Stimulated activated CD8-positive, alpha-beta memory T cell treated with anti-CD3 and anti-CD28 coated beads, Interleukin-15, amount 100 ng/mL, for 48 hours (primary cell): ENCODE measurements around the gene IL10.
"Not testable (repeated sequence)": the region's sequence is repeated elsewhere in the genome, so short reads cannot be mapped to it uniquely, and the experiment has no call there.

Experiments used
- DNase-seq, 2 donors: peaks; one replicate each; pipeline ENCODE4 v3.0.0-alpha.2; 2020; ENCODE audit warnings: low read depth in 2 of 2

Gene IL10

GRCh38 chr1:206793620-206794019 is 21.3 kb upstream of the IL10 start:
- DNase-seq, result no peak

DNA sequence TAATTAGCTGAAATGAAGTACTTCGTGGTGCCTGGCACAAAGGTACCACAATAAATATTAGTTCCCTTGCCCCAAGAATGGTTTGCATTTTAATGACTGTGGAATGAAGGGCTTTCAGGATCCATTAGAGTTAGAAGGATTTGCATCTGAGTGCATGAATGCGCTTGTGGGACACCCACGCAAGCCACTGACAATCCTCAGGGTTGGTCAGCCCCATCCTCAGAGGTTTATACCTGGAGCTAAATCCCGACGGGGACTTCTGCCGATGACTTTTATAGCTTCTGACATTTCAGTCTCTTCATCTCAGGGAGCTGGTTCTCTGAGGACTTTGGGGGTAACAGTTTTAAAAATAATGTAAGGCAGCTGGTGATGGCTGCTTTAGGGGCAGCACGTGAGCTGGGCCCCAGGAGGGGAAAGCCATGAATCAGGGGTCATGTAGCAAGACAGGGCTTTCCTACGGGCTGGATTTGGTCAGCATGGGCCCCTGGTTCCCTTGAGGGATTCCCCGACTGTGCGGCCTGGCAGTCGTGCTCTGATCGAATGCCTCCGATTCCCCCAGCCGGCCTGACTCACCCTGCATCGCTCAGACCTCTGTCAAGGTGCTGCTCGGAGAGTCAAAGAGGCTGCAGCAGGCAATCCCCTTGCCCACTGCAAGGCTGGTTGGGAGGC is 20.8 kb upstream of the IL10 start:
- DNase-seq, result peak; percentile 50 to 59

- no peak for DNase-seq
Measured at GRCh38 chr1:206790502-206791250, 18.4 kb upstream of the IL10 start.

- DNase-seq, result no peak
Measured at GRCh38 chr1:206788487-206789050, 16.3 kb upstream of the IL10 start.

- DNase-seq, result no peak
Measured at GRCh38 chr1:206787891-206788290, 15.6 kb upstream of the IL10 start.

GRCh38 chr1:206786212-206786886 is 14.1 kb upstream of the IL10 start:
- DNase-seq, result no peak

DNA sequence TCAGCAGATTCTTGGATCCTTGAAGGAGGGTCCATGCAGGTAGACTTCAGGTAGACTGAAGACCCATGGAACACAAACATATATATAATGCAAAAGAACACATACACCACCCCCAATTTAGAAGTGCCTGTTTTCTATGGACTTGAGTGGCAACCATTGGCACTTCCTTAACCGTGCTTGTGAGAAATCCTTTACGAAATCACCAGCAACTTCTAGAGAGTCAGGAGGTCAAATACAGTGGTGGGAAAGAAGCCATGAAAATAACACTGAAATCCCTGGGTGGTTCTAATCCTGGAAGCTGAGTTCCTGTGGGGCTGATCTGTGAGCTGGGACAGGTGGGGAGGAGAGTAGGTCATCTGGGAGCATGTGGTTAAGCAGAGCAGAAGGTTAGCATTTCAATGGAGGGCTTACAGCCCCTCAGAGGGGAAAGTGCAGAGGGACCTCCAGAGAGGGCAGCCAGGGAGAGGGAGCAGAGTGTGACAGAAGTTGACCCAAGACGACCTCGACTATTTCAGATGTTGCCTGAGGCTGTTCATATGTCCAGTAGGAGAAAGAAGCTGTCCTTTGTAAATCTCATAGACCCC is 13.0 kb upstream of the IL10 start:
- DNase-seq, result no peak

DNA sequence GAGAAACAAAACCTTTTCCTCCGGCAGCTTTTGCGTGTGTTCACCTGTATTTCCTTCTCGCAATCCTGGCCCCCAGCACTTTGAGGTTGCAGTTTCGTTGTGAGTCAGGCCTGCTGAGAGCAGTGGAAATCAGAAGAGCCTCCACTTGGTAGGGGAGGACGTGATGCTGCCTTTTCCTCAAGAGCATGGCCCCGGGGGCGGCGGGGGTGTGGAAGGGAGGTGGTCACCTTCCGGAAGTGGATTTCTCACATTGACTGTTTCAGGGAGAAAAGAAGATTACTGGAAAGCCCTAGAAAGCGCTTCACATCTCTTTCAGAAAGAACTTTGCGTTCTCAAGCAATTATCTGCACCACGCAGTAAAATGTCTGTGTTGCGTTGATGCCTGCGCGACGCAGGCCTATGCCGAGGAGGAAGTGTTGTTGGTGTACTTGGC is 12.2 kb upstream of the IL10 start:
- DNase-seq, result peak; percentile 83 to 85

GRCh38 chr1:206783506-206783905 is 11.2 kb upstream of the IL10 start:
- DNase-seq, result no peak

DNA sequence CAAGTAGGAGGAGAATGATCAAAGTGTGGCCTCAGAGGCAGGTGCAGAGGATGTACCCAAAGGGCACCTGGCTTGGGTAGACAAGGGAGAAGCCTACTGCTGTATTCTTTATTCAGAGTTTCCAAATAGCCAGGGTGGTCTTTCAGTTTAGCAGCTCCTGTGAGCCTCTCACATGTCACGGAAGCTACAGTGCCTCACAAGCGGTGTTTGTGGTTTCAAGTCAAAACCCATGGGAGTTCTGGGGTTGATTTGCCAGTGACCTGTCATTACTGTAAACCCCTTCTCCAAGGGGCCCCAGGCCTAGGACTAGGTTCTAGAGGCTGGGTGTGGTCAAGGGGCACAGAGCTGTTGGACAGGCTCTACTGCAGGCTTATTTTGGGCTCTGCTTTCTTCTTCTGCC is 10.2 kb upstream of the IL10 start:
- no peak for DNase-seq

DNA sequence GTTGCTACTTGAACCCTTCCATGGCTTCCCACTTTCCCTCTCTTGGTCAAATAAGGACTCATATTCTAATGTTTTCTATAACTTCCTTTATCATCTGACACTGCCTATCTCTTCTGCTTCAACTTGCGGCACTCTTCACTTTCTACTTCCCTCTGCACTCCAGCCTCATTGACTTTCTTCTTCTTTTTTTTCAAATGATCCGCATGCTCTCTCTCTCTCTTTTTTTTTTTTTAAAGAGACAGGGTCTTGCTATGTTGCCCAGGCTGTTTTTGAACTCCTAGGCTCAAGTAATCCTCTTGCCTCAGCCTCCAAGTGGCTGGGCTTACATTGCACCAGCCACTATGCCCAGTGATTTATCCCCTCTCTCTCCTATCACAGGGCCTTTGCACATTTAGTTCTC is 7.3 kb upstream of the IL10 start:
- DNase-seq, result no peak

DNA sequence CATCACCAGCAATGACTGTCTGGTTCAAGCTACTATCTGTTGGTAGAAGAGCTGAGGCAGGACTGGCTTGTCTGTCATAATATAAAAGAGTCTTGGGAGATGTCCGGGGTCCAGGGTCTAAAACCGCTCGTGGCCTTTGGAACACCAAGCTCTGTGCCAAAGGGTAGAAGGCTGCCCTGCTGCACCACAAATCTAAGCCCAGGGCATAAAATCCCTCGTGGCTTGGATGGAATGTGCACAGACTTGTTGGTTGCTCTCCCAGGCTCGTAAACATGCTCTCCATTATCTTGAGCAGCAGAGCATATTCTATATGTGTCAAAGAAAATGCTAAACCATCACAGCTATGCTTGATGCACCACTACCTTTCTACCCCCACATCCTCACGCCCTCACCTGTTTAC is 6.6 kb upstream of the IL10 start:
- DNase-seq, result not testable (repeated sequence)

DNA sequence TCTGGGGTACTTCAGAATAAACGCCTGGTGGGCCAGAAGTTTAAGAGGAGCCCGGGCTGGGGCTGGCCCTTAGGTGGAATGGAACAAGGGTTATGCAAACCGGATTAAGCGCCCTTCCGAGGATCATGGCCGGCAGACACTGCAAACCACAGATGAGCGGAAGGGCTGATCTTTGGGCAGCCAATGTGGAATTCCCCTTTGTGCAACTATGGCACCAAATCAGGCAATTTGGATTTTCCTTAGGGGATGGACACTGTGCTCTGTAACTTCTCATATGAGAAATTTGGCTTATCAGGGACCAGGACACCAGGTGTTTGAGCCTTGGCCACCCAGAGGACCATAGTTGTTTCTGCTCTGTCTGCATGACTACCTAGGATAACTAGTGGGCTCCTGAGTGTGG is 5.7 kb upstream of the IL10 start:
- no peak for DNase-seq

DNA sequence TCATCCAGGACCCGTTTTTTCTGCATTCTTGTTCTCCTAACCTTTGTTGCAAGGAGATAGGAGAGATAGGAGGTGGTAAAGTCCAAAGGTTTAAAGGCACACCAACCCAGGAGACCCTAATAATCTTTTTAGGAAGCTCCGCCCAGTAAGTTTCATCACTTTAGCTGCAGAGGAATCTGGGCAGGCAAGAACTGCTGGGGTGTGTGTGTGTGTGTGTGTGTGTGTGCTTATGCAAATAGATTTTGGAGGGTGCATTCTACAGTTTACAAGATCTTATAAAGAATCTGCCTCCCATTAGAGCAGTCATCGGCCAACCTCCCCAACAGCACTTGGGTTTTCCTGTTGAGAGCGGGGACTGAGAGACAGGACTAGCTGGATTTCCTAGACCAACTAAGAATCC is 3.9 kb upstream of the IL10 start:
- no peak for DNase-seq

DNA sequence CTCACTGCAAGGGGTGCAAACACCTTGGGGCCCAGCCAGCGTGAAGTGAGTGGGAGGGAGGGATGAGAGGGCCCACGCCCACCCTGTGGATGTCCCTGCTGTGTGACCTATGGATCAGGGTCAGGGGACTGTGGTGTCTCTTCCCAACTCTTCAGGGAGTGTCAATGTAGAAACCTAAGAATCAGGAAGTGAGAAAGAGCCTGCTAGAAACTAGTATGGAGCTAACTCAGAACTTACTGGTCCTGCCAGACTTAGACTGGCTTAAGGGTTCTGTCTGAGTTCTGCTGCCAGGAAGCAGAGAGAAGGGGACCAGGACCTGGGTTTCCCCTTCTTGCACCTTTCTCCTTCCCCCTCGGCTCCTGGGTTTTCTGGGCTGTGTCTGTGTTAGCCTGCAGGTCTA is 1.8 kb upstream of the IL10 start:
- no peak for DNase-seq

- DNase-seq, result no peak
Measured at GRCh38 chr1:206771338-206771692, 979 bp downstream of the IL10 start.

- no peak for DNase-seq
Measured at GRCh38 chr1:206770531-206771337, 1.6 kb downstream of the IL10 start, which contains the start of gene IL19. IL19 (plus strand) TSS chr1:206770773; CDS start chr1:206836663, 65,890 bp downstream.

DNA sequence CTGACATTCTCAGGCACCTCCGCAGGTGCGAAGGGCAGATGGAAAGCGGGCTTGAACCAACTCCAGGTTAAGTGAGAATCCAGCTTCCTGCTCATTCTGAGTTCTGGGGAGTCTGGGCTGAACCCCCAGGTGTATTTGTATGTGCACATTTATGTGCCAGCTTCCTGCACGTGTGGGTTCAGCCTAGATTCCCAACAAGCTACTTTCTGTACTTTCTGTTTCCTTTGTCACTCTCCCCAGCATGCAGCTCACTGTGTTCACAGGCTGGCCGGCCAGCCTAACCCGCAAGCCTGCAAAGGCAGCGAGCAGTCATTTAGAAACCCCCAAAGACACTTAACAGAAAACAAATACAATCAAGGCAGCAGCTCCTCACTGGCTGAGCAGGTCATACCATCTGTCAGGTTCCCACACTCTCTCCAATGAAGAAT is 3.0 kb downstream of the IL10 start:
- DNase-seq, result peak; percentile 66 to 67

- no peak for DNase-seq
Measured at GRCh38 chr1:206768472-206769303, 3.6 kb downstream of the IL10 start.

DNA sequence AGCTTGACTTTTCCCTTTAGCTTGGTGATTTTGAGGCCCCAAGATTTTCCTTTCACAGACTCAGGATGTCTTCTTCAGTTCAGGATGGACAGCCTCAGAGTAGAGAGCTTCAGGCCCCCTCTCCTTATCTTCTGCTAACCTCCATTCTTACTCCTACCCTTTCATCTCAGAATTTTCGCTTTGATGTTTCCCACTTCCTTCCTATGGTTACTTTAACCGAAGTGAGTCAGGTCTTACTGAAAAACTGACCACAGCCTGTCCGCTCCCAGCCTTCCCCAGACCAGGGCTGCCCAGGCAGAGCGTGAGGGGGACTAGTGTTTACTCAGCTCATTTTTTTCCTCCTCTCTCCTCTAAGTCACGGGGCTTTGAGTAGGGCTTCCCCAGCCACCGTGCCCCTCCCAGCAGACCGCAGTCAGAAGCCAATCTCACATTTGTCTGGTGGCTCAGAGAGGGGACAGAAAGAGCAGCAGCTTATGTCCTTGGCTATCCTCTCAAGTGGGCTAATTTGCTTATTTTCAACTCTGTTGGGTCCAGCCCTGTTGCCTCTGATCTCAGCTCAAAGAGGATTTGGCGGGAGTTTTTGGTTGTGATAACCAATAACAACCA is 5.9 kb downstream of the IL10 start:
- DNase-seq, result peak; percentile 66 to 69
